A549 (cell line): ENCODE results near the gene USP36. TPM values are rescaled to one million over a fixed set of nuclear protein-coding genes. Genes with fewer than 3 reads are reported as not detected.

Experiments used
- ATAC-seq, 2 experiments: fragments of 200-7000 bp in 1 of 2; fragments of >200 bp in 1 of 2; cut with Nextera tagmentation in 1 of 2; cut with Tn5 transposase in 1 of 2; 3 replicates each; pipeline versions ENCODE4 v1.8.0 to v1.9.1; 2018 to 2020; ENCODE audit warnings: mild to moderate bottlenecking in 1 of 2, moderate library complexity in 1 of 2
- CTCF ChIA-PET: fragments of 300-600 bp; sonication (Branson Sonifier 250); formaldehyde crosslinking; extraction: SDS; loops from one replicate; lab custom pipeline; 2021; ENCODE audit warnings: antibody characterized with exemption, inconsistent platforms; lab: Yijun Ruan, JAX
- POLR2A ChIA-PET: fragments of 350-600 bp; formaldehyde crosslinking; extraction: SDS; loops from one replicate; lab custom pipeline; 2021; ENCODE audit warnings: antibody characterized with exemption, inconsistent platforms; lab: Yijun Ruan, JAX
- DNase-seq, 2 experiments: peaks; one replicate each; pipeline versions ENCODE4 v3.0.0 to v3.0.0-alpha.2; 2011 to 2016; ENCODE audit warnings: low read depth in 1 of 2, low spot score in 1 of 2
- FAIRE-seq: peaks from 2 replicates; lab custom pipeline; 2011; peaks lifted over from hg19 to GRCh38; lab: Jason Lieb, UNC
- H3K27ac ChIP-seq, 2 experiments: fragments of >200 bp; sonication (Bioruptor Twin); formaldehyde crosslinking; 3 replicates each; pipeline ENCODE4 v1.5.1; 2016 to 2017
- H3K4me1 ChIP-seq: fragments of >200 bp; sonication (Bioruptor Twin); formaldehyde crosslinking; 3 replicates; pipeline ENCODE4 v1.6.1; 2016
- H3K4me2 ChIP-seq: fragments of >200 bp; sonication (Bioruptor Twin); formaldehyde crosslinking; 3 replicates; pipeline ENCODE4 v1.6.1; 2016
- H3K4me3 ChIP-seq: fragments of >200 bp; sonication (Bioruptor Twin); formaldehyde crosslinking; 3 replicates; pipeline ENCODE4 v1.5.1; 2016
- H3K9me3 ChIP-seq: fragments of >200 bp; sonication (Bioruptor Twin); formaldehyde crosslinking; 3 replicates; pipeline ENCODE4 v1.6.1; 2016
- BHLHE40 ChIP-seq: IDR thresholded peaks from 2 replicates; pipeline ENCODE4 v1.6.1; 2012; ENCODE audit warnings: low read depth, low read length, inconsistent platforms
- EHMT2 ChIP-seq: fragments of 200-600 bp; sonication (generic); IDR thresholded peaks from 2 replicates; pipeline ENCODE4 v1.6.1; 2016; ENCODE audit warnings: antibody characterized with exemption, low read depth, mild to moderate bottlenecking, moderate library complexity
- FOSB ChIP-seq: fragments of 250-450 bp; sonication (Bioruptor Pico); IDR thresholded peaks from 2 replicates; pipeline ENCODE4 v1.5.0; 2020; ENCODE audit warnings: mild to moderate bottlenecking, moderate library complexity
- FOSL2 ChIP-seq, 2 experiments: fragments of 450-650 bp in 1 of 2; fragments of >200 bp in 1 of 2; sonication (Bioruptor Twin) in 1 of 2; formaldehyde crosslinking; IDR thresholded peaks; 2 replicates each; pipeline versions ENCODE4 v1.5.0 to v1.6.1; 2016 to 2020; ENCODE audit warnings: mild to moderate bottlenecking in 1 of 2, moderate library complexity in 1 of 2
- FOXS1 ChIP-seq: fragments of 250-450 bp; sonication (Bioruptor Pico); IDR thresholded peaks from 2 replicates; pipeline ENCODE4 v1.5.0; 2020; ENCODE audit warnings: mild to moderate bottlenecking, moderate library complexity
- GATA3 ChIP-seq: IDR thresholded peaks from 2 replicates; pipeline ENCODE4 v1.6.1; 2012; ENCODE audit warnings: borderline replicate concordance
- HDAC2 ChIP-seq: fragments of 200-600 bp; sonication (generic); IDR thresholded peaks from 2 replicates; pipeline ENCODE4 v1.6.1; 2016
- JUN ChIP-seq, 2 experiments: fragments of >200 bp; sonication (Bioruptor Twin); formaldehyde crosslinking; IDR thresholded peaks; 2 replicates in 1 of 2; 3 replicates in 1 of 2; pipeline ENCODE4 v1.6.1; 2016 to 2017
- KDM1A ChIP-seq: fragments of 200-600 bp; sonication (generic); IDR thresholded peaks from 2 replicates; pipeline ENCODE4 v1.6.1; 2016; ENCODE audit warnings: low read depth, mild to moderate bottlenecking
- KDM5A ChIP-seq: fragments of 200-600 bp; sonication (generic); IDR thresholded peaks from 2 replicates; pipeline ENCODE4 v1.6.1; 2016; ENCODE audit warnings: antibody characterized with exemption, mild to moderate bottlenecking
- NFE2L2 ChIP-seq: fragments of 150-350 bp; conservative IDR thresholded peaks from 2 replicates; pipeline ENCODE4 v1.6.1; 2014; ENCODE audit warnings: low read length
- NPAS2 ChIP-seq: fragments of 250-450 bp; sonication (Bioruptor Pico); IDR thresholded peaks from 2 replicates; pipeline ENCODE4 v1.8.0; 2022; ENCODE audit warnings: mild to moderate bottlenecking, moderate library complexity, borderline replicate concordance
- PHF8 ChIP-seq: fragments of 200-600 bp; sonication (generic); IDR thresholded peaks from 2 replicates; pipeline ENCODE4 v1.6.1; 2016; ENCODE audit warnings: low read depth, mild to moderate bottlenecking, antibody characterized with exemption, moderate library complexity, borderline replicate concordance
- REST ChIP-seq: fragments of 200-600 bp; sonication (generic); IDR thresholded peaks from 2 replicates; pipeline ENCODE4 v1.6.1; 2016; ENCODE audit warnings: antibody characterized with exemption, mild to moderate bottlenecking, moderate library complexity
- RNF2 ChIP-seq: fragments of 200-600 bp; sonication (generic); IDR thresholded peaks from 2 replicates; pipeline ENCODE4 v1.6.1; 2016; ENCODE audit warnings: low read depth, mild to moderate bottlenecking, antibody characterized with exemption, moderate library complexity, borderline replicate concordance
- SREBF2 ChIP-seq: fragments of 450-650 bp; IDR thresholded peaks from 2 replicates; pipeline ENCODE4 v1.6.1; 2014; ENCODE audit warnings: mild to moderate bottlenecking, moderate library complexity
- USF2 ChIP-seq: fragments of 450-650 bp; IDR thresholded peaks from 2 replicates; pipeline ENCODE4 v1.6.1; 2014; ENCODE audit warnings: antibody characterized with exemption
- ZFP36 ChIP-seq: fragments of 450-650 bp; IDR thresholded peaks from 2 replicates; pipeline ENCODE4 v1.6.1; 2014; ENCODE audit warnings: borderline replicate concordance; ENCODE audit not compliant: partially characterized antibody
- ZNF302 ChIP-seq: fragments of 250-450 bp; sonication (Bioruptor Pico); IDR thresholded peaks from 2 replicates; pipeline ENCODE4 v1.9.0; 2021; ENCODE audit warnings: inconsistent platforms, mild to moderate bottlenecking, moderate library complexity
- ZSCAN20 ChIP-seq: fragments of 250-450 bp; sonication (Bioruptor Pico); IDR thresholded peaks from 2 replicates; pipeline ENCODE4 v1.8.0; 2022; ENCODE audit warnings: mild to moderate bottlenecking, moderate library complexity
- WGBS: methylation state at CpG from one replicate; pipeline ENCODE4 v1.1.6; 2017; ENCODE audit errors: missing lambda C conversion rate; 5-methylcytosine and 5-hydroxymethylcytosine counted together
- polyA plus RNA-seq, 4 experiments: library from polyadenylated mRNA; depleted of rRNA in 3 of 4; stranded (reverse); fragments of >200 nt; fragmentation: RNase III in 1 of 4; extraction: RNeasy Plus Mini Kit Qiagen cat#74134 plus additional on column Dnase treatment in 1 of 4; gene quantifications; 2 replicates in 3 of 4; 3 replicates in 1 of 4; pipeline ENCODE4 v1.2.3, GENCODE V29; 2011 to 2017
- TF ChIP-seq, protein P1 (sequence below): fragments of >200 bp; sonication (Bioruptor Twin); formaldehyde crosslinking; IDR thresholded peaks from 3 replicates; pipeline ENCODE4 v1.5.1; 2016

USP36 gene
- polyA plus RNA-seq, 2 of the 4 experiments (the other 2 are of a cell fraction): 41.1 to 49.0 TPM

- DNase-seq (no peak), FAIRE-seq (no peak), ATAC-seq (no peak)
- H3K27ac ChIP-seq: no peak overlapping the region
- no peak overlapping the region for H3K4me2 ChIP-seq
- H3K4me3 ChIP-seq: no peak overlapping the region
- H3K4me1 ChIP-seq: peaks cover 12% of the 10 kb centered on the region
- TF ChIP-seq NPAS2 (CRISPR knock-in tag) (no peak), REST (no peak), KDM5A (no peak), JUN (IDR thresholded peaks at IDR 0.05) (no peak)
- ChIA-PET POLR2A (no interaction called here), CTCF (interaction anchor here (0.6 to 4.2 kb wide), 6 partner anchors 14 to 460 kb away, joined by 3 to 29 read pairs (median 4); no protein-coding TSS in a partner anchor)
- 94% methylated on average over 14 of the region's 14 CpGs for WGBS
- no peaks in the 10 kb centered on the region for H3K9me3 ChIP-seq
These were observed 16.7 kb upstream of the USP36 start for GRCh38 chr17:78857266-78857665.

DNA sequence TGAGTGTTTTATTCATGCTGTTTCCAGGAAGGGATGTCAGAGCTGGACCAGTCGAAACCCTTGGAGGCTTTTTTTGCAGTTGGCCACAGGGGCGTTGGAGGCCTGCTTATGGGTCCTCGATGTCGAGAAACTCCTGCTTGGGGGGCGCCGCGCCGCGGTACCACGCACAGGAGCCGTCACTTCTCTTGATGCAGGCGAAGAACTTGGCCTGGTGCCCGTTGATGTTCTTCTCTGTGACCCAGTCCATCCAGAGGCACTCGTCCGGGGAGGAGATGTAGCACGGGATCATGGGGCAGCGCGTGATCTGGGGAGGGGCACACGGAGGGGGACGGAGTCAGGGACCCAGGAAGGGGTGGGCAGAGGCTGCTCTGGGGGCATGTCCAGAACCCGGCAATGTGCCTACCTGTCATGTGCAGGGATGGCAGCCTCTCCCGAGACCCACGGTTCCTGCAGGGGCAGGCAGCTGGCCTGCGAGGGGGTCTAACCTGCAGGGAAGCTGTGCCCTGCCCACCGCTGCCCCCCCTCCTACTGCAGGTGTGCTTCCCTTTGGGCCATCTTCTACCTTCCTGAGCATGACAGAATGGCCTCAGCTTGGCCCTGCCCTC, 15.0 kb upstream of the USP36 start:
- no peak for ATAC-seq
- CTCF ChIA-PET: interaction anchor here (1.1 to 6.1 kb wide), 4 partner anchors 11 to 116 kb away, joined by 3 to 55 read pairs (median 14); no protein-coding TSS in a partner anchor
- 95% methylated on average over 25 of the region's 25 CpGs for WGBS

GRCh38 chr17:78854508-78854907, 13.9 kb upstream of the USP36 start:
- Histone ChIP-seq H3K4me1 (no peaks in the 10 kb centered on the region), H3K9me3 (no peaks in the 10 kb centered on the region), H3K4me2 (no peak overlapping the region), H3K27ac (no peak overlapping the region), H3K4me3 (no peak overlapping the region)
- WGBS: 86% methylated on average over 9 of the region's 9 CpGs
- ATAC-seq: no peak
- ChIA-PET POLR2A (interaction anchor here (0.6 kb wide), 1 partner anchor 65 kb away, joined by 3 read pairs; no protein-coding TSS in a partner anchor), CTCF (interaction anchor here (0.6 to 6.1 kb wide), 6 partner anchors 12 to 191 kb away, joined by 3 to 55 read pairs (median 8); no protein-coding TSS in a partner anchor)
- DNase-seq: no peak
- no peak for FAIRE-seq
- TF ChIP-seq, protein P1, sequence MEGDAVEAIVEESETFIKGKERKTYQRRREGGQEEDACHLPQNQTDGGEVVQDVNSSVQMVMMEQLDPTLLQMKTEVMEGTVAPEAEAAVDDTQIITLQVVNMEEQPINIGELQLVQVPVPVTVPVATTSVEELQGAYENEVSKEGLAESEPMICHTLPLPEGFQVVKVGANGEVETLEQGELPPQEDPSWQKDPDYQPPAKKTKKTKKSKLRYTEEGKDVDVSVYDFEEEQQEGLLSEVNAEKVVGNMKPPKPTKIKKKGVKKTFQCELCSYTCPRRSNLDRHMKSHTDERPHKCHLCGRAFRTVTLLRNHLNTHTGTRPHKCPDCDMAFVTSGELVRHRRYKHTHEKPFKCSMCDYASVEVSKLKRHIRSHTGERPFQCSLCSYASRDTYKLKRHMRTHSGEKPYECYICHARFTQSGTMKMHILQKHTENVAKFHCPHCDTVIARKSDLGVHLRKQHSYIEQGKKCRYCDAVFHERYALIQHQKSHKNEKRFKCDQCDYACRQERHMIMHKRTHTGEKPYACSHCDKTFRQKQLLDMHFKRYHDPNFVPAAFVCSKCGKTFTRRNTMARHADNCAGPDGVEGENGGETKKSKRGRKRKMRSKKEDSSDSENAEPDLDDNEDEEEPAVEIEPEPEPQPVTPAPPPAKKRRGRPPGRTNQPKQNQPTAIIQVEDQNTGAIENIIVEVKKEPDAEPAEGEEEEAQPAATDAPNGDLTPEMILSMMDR: no peak
- TF ChIP-seq FOSL2 (IDR thresholded peaks at IDR 0.05) (no peak), FOSL2 (CRISPR knock-in tag; IDR thresholded peaks at IDR 0.05) (no peak), FOXS1 (no peak), ZSCAN20 (CRISPR knock-in tag) (no peak), BHLHE40 (no peak), JUN (IDR thresholded peaks at IDR 0.05) (no peak), GATA3 (no peak), PHF8 (no peak)

More for the DNA sequence above, 15.0 kb upstream of the USP36 start:
- FAIRE-seq (no peak), DNase-seq (no peak)
- POLR2A ChIA-PET: no interaction called here
- TF ChIP-seq KDM1A: no peak
- TF ChIP-seq NFE2L2: no peak
- TF ChIP-seq USF2: no peak
- no peak for TF ChIP-seq ZFP36
- TF ChIP-seq SREBF2: no peak
- no peak for TF ChIP-seq RNF2
- TF ChIP-seq EHMT2: no peak
- no peak for TF ChIP-seq BHLHE40
- no peak for TF ChIP-seq HDAC2
- TF ChIP-seq FOSB (CRISPR knock-in tag): no peak
- no peak for TF ChIP-seq ZNF302 (CRISPR knock-in tag)
- TF ChIP-seq, protein P1: no peak
- H3K9me3 ChIP-seq: no peaks in the 10 kb centered on the region
- no peak overlapping the region for H3K4me2 ChIP-seq
- H3K27ac ChIP-seq: no peak overlapping the region
- H3K4me1 ChIP-seq: no peaks in the 10 kb centered on the region
- H3K4me3 ChIP-seq: no peak overlapping the region
